Effector CD4-positive, alpha-beta T cell (primary cell): ENCODE measurements around the gene LMF2.
"Not testable (repeated sequence)": the region's sequence is repeated elsewhere in the genome, so short reads cannot be mapped to it uniquely, and the experiment has no call there.

Experiments used
- DNase-seq: peaks from one replicate; pipeline ENCODE4 v3.0.0-alpha.2; 2020
- total RNA-seq: gene quantifications from one replicate; lab custom pipeline; 2026; lab: John Stamatoyannopoulos, UW

LMF2 gene, protein sequence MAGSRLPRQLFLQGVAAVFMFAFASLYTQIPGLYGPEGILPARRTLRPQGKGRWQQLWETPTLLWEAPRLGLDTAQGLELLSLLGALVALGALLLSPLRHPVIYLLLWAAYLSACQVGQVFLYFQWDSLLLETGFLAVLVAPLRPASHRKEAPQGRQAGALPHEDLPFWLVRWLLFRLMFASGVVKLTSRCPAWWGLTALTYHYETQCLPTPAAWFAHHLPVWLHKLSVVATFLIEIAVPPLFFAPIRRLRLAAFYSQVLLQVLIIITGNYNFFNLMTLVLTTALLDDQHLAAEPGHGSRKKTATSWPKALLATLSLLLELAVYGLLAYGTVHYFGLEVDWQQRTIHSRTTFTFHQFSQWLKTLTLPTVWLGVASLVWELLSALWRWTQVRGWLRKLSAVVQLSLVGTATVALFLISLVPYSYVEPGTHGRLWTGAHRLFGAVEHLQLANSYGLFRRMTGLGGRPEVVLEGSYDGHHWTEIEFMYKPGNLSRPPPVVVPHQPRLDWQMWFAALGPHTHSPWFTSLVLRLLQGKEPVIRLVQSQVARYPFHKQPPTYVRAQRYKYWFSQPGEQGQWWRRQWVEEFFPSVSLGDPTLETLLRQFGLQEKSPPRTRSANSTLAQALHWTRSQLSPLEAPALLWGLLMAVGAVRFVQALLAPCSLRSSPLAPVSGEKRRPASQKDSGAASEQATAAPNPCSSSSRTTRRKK
- total RNA-seq = 144 reads per million, percentile 89 among the genes with 10 or more reads in this experiment

DNA sequence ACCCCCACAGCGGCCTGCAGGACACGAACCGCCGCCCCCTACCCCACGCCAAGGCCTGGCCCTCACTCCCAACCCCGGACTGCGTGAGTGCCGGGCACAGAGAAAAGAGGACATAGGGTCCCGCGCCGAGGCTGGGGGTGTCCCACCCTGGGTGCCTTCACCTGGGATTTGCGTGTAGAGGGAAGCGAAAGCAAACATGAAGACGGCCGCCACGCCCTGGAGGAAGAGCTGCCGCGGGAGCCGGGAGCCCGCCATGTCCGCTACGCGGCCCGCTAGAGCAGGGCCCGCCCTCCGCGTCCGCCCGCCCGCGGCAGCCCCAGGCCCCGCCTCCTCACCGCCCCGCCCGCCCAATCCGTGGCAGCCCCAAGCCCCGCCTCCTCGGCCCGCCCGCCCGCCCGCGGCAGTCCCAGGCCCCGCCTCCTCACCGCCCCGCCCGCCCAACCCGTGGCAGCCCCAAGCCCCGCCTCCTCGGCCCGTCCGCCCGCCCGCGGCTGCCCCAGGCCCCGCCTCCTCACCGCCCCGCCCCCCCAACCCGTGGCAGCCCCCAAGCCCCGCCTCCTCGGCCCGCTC is at the start of gene LMF2:
LMF2 (minus strand) TSS at position 282 of the 570 bp plus-strand sequence; CDS start at position 255, 27 bp downstream.
- DNase-seq = peak; percentile 88

DNA sequence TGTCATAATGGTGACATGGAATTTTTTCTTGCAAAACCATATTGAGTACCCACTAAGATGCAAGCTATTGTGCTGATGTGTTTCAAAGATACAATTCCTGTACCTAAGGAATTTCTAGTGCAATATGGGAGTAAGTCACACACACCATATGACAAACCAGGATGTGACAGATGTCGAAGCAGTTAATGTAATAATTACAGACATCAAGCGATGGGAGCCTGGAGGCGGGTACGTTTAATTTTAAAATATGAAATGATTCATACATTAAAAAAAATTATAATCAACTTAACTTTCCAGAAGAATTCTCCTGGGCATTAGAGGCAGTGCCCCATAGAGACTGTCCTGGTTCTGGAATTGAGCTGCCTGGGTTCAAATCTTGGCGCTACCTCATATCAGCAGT is 49.2 kb upstream of the LMF2 start:
- no peak for DNase-seq

DNA sequence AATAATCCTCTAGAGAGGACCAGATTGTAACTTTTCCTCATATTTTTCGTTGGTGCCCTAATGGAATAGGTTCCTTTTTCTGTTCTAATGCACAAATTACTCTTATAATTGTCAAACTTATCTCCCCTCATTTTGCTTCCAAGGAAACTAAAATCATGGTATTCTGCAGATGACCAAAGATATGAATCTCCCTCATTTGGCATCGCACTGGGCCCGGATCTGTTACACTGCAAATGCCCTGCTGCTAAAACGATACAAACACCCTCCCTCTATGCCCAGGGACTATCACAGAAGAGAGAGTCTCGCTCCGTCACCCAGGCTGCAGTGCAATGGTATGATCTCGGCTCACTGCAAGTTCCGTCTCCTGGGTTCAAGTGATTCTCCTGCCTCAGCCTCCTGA is 45.8 kb upstream of the LMF2 start:
- no peak for DNase-seq

DNA sequence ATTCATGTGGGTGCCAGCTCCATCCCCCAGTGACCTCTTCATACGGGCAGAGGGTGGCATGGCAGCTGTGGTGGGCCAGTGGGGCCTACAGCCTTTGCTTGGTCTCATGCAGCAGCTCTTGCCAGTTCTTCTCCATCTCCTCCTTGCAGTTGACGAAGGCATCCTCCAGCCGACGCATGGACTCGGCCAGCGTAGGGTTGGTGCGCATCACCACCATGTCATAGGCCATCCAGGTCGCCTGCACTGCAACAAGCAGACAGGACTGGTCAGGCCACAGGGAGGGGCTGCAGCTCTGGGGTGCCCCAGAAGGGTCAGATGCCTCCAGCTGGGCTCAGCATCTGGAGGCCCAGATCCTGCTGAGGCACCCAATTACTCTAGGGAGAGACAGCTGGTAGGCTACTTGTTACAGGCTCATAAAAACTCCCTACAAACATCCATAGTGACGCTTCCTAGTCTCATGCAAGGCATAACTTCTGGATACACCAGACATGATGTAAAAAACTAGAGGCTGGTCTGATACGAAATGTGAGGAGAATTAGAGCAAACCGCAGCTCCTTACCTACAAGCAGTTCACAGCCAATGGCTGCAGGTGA is 43.8 kb upstream of the LMF2 start:
- DNase-seq = no peak

DNA sequence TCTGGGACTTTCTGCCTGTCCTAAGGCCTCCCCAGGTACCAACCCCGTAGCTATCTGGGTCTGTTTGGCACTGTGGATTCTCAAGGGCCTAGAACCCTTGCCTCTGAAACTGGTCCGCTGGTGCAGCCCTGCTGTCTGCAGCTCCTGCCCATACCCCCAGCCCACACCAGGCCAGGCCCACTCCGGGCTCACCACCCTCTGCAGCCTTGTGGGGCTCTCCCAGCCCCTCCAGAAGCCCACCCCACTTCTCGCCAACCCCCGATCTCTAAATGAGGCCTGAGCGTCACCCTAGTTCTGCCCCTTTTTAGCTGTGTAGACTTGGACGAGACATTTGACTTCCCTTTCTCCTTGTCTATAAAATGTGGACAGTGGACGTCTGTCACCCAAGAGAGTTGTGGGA is 42.9 kb upstream of the LMF2 start:
- no peak for DNase-seq

DNA sequence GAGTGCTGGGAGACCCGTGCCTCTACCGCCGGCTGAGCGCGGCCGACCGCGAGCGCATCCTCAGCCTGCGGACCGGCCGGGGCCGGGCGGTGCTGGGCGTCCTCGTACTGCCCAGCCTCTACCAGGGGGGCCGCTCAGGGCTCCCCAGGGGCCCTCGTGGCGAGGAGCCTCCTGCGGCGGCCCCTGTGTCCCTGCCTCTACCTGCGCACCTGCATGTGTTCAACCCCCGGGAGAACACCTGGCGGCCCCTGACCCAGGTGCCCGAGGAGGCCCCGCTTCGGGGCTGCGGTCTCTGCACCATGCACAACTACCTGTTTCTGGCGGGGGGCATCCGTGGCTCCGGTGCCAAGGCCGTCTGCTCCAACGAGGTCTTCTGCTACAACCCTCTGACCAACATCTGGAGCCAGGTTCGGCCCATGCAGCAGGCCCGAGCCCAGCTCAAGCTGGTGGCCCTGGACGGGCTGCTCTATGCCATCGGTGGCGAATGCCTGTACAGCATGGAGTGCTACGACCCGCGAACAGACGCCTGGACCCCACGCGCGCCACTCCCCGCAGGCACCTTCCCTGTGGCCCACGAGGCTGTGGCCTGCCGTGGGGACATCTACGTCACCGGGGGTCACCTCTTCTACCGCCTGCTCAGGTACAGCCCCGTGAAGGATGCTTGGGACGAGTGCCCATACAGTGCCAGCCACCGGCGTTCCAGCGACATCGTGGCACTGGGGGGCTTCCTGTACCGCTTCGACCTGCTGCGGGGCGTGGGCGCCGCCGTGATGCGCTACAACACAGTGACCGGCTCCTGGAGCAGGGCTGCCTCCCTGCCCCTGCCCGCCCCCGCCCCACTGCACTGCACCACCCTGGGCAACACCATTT is 41.7 kb upstream of the LMF2 start:
- DNase-seq = no peak

DNA sequence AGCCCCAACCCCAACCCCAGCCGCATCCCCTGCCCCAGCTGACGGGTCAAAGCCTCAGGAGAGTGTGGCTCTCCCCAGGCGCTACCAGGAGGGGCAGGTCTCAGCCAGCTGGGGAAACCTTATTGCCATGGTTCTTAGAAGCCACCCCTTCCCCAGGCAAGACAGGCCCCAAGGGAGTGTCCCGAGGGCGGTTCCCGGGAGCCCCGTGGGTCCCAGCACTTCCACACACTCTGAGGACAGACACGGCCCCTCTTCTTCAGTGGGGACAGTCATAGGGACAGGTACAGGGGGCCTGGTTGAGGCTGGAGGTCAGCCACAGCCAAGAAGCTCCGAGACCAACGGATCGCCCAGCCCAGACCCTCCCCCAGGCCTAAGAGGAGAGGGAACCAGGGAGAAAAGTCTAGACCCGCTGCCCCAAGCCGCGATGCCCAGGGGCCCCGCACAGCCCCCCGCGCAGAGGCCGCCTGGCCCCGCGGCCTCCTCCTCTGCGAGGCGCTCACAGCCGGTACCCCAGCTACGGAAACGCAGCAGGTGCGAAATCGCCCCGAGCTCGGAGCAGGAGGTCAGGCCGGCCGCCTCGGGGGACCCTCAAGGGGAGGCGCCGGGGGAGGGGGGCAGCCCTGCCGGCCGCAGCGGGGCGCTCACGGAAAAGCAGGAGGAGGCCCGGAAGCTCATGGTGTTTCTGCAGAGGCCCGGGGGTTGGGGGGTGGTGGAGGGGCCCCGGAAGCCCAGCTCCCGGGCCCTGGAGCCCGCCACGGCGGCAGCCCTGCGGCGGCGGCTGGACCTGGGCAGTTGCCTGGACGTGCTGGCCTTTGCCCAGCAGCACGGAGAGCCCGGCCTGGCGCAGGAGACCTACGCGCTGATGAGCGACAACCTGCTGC is 40.8 kb upstream of the LMF2 start:
- peak; percentile 52 for DNase-seq

DNA sequence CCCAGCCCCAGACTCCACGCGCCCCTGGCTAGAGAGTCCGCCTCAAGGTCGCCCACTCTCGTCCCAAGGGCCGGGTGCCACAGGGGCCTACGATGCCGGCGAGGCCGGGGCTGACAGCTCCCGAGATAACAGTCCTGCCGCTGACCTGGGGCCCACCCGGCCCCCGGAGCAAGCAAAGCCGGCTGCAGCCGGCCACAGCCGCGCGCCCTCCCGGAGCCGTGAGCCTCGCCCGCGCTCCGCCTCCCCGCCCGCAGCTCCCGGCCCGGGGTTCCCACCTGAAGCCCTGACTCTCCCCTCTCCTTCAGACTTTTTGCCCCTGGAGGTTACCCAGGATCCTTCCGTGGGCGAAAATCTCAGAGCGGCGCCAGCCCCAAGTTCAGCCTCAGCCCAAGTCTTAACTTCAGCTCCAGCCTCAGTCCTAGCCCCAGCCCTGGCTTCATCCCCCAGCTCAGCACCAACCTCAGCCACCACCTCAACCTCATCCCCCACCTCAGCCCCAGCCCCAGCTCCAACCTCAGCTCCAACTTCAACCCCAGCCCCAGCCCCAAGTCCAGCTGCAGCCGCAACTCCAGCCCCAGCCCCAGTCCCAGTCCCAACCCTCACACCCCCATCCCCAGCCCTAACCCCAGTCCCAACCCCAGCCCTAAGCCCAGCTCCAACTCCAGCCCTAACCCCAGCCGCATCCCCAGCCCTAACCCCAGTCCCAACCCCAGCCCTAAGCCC is 39.9 kb upstream of the LMF2 start:
- no peak for DNase-seq

DNA sequence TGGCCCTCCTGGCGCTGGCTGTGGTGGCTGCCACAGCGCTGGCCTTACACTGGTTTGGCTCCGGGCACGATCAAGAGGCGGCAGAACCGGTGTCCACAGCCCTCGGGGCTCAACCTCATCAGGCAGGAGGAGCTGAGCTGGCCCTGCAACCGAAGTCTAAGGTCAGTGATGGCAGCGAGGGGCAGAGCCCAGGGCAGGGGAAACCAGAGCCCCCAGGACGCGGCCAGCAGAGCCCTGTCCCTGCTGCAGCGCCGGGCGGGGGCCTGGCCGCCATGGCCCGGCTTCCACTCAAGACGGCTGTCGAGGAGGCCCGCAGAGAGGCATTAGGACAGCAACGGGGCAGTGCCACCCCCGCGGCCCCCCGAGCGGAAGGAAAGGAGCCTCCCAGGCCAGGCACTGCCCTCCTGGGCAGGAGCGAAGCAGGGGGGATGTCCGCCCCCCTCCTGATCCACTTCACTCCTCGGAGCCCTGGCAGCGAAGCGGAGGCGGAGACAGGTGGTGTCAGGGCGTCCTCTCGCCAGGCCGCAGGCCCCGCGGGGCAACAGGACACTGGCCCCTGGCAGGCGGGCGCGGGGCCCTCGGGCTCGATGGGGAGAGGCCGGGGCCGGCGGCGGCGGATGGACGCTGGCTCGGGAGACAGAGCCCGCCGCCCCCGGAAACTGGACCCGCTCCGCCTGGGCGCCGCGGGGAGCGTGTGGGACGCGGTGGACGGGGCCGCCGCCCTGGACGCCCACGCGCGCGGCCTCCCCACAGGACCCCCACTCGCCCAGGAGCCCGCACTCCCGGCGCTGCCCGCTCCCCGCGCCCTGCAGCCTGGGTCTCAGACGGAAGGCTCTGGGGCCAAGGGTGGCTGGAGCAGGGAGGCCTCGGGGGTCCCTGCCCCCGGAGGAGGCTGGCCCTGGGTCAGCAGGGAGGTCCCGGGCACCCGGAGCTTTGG is 39.1 kb upstream of the LMF2 start:
- DNase-seq = no peak

DNA sequence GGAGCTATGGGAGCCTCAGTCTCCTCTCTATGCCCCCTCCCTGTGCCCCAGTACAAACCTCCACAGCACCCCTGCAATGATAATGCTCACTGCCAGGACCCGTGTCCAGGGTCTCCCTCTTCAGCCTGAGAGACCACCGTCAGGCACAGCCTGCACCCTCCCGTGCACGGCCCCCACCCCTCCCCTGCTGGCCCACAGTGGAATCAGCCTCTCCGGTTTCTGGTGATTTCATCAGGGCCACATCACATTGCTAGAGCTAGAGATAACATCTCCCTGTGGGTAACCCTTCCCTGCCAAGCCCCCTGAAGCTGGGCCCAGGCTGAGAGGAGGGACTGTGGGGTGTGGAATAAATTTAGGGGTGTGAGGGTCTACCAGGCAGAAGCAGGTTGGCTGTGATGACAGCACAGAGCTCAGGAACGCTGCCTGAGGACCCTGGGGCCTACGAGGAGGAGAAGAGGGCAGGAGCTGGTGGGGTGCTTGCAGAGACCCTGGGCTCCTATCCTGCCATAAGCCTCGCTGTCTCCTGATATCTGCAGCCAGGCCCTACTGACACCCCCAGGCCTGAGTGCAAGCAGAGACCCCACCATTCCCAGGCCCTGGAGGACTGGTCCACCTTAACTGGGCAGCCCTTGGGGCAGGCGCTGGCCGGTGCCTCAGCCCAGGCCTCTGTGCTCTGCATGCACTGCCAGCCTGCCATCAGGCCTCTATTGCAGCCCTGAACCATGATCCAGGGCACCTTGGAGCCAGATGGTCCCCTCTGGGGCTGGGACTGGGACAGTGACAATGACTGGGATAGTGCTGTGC is 38.2 kb upstream of the LMF2 start, which contains the start of gene KLHDC7B:
KLHDC7B (plus strand) TSS at position 378 of the 804 bp plus-strand sequence; CDS start at position 723, 345 bp downstream.
- no peak for DNase-seq

DNA sequence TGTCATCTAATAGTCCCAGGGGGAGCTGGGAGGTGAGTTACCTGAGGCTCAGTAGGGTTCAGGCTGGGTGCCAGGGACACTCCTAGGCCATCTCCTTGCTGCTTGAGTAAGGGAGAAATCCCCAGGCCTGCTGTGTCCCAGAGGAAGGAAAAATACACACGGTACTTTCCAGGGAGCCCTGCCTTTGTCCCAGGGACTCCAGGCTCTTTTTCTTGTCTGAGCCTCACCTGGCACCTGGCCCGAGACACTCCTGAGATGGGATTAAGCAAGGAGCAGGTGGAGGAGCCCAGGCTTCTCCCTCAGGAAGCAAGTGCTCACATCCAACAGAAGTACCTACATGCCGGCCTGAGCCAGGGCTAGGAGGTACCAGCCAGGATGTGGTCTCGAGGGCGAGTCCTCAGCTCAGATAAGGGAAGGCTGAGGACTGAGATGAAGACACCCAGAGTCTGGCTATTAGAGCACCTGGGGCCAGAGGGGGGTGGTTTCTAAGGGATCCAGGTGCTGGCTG is 37.3 kb upstream of the LMF2 start:
- DNase-seq = no peak

DNA sequence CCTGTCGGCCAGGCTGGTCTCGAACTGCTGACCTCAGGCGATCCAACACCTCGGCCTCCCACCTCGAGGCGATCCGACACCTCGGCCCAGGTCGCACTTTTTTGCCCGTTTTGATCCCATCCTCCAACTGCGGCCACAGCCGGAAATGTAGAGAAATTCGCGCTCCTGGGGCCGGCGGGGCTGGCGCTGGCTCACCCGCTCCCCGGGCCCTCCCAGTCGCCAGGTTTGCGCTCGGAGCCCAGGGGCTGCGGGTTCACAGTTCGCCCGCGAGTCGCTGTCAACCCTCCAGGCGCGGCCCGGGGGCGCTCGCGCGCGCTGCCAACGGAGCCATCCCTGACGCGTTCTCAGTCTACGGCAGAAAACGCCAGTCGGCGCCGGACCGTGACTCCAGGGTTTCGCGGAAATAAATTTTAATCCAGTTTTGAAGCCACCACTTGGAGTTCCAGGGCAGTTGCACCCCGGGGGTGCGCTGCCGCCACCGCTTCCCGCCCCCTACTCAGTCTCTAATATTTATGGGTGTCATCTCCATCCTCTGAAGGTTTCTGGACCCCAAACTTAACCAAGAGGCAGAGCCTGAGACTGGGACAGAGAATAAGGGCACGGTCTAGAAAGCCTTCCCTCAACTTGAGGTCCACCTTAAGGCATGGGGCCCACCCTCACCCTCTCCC is 36.7 kb upstream of the LMF2 start:
- DNase-seq = peak; percentile 74

DNA sequence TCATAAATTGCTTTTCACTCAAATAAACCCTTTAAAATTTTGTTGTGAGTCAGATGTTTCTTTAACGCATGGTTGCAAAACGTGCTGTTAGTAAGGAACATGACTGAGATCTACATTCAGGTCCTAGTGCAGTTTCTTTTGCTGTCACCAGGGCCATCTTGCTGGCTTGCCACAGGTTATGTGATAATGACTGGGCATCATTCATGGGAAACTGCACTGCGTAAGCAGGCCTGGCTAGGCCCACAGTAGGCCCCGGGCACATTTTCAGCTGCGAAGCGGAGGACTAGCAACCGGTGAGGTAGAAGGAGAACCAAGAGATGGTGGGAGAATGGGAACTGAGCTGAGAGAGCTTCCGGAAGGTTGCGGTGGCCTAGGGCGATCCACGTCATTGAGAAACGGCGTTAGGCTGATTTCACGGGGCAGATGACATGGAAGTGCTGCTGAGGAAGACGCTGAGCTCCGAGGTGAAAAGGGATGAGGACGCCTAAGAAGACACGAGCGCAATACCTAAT is 35.0 kb upstream of the LMF2 start:
- DNase-seq = no peak

DNA sequence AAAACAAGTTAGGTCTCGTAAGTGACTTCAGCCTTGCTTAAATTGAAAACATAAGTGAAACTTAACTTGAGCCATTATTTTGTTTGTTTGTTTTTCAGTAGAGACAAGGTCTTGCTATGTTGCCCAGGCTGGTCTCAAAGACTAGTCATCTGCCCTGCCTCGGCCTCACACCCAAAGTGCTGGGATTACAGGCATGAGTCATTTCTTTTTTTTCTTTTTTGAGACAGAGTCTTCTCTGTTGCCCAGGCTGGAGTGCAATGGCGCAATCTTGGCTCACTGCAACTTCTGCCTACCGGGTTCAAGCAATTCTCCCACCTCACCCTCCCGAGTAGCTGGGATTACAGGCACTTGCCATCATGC is 34.1 kb upstream of the LMF2 start:
- DNase-seq = not testable (repeated sequence)

DNA sequence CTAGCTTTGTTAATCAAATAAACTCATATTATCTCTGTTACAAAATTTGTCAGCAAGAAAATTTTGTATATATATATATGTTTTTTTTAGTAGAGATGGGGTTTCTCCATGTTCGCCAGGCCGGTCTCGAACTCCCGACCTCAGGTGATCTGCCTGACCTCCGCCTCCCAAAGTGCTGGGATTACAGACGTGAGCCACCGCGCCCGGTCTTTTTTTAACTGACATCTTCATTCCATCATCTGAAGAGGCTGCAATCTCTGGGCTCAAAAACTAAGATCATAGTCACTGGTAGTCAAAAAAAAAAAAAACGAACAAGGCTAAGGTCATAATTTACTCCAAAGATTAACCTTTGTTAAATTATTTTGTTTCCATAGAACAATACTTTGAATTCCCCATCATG is 32.9 kb upstream of the LMF2 start:
- DNase-seq = no peak

DNA sequence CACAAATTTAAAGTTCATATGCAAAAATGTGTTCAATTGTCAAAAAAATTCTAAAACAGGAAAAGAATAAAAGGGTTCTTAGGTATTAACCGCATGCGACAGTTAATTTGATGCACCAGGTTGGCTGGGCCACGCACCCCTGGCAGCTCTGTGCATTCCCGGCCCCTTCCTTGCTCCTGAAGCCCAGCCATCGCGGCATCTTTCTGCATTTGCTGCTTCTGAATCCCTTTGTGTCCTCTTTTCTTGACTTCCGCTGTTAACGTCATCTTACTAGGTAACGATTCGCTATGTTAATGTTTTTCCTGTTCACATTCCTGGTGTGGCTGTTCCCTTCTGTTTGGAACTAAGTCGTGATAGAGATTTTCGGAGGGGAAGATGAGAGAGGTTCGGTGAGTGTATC is 30.3 kb upstream of the LMF2 start:
- no peak for DNase-seq

DNA sequence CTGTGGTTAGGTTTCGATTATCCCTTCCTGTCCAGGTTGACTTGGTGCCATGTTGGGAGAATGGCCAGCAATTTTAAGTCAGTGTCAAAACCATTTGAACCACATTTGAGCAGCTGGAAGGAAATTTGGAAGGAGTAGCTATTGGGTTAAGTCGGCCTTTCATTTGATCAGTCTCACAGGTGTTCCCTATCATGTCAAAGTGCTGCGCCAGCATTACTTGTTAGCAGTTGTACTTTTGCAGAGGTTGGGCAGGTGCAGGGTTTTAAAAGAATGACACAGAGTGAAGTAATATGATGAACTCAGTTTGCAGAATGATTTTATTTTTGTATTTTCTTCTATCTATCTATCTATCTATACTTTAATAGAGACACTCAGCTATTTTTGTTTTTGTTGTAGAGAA is 28.7 kb upstream of the LMF2 start:
- no peak for DNase-seq
